ENCODE measurements around the gene PPFIBP2.

PPFIBP2 gene

GRCh38 chr11:7559398-7560283 lies 45.8 kb downstream of the PPFIBP2 start:
- Histone ChIP-seq H3K27ac (ENCODE audit: poor library complexity, severe bottlenecking) (no peak overlapping the region), H3K4me1 (ENCODE audit: insufficient read depth, poor library complexity, severe bottlenecking) (no peaks in the 10 kb centered on the region), H3K4me3 (ENCODE audit: severe bottlenecking) (no peak overlapping the region), H3K9me3 (ENCODE audit: severe bottlenecking) (no peaks in the 10 kb centered on the region), H3K27me3 (ENCODE audit: insufficient read depth, poor library complexity, severe bottlenecking) (no peaks in the 10 kb centered on the region), H3K36me3 (ENCODE audit: low read depth) (no peaks in the 10 kb centered on the region)
- TF ChIP-seq, protein P1, sequence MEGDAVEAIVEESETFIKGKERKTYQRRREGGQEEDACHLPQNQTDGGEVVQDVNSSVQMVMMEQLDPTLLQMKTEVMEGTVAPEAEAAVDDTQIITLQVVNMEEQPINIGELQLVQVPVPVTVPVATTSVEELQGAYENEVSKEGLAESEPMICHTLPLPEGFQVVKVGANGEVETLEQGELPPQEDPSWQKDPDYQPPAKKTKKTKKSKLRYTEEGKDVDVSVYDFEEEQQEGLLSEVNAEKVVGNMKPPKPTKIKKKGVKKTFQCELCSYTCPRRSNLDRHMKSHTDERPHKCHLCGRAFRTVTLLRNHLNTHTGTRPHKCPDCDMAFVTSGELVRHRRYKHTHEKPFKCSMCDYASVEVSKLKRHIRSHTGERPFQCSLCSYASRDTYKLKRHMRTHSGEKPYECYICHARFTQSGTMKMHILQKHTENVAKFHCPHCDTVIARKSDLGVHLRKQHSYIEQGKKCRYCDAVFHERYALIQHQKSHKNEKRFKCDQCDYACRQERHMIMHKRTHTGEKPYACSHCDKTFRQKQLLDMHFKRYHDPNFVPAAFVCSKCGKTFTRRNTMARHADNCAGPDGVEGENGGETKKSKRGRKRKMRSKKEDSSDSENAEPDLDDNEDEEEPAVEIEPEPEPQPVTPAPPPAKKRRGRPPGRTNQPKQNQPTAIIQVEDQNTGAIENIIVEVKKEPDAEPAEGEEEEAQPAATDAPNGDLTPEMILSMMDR (IDR thresholded peaks at IDR 0.05; ENCODE audit: poor library complexity, severe bottlenecking), result no peak
- DNase-seq (ENCODE audit: low spot score) (no peak), ATAC-seq (ENCODE audit: low read depth) (no peak)

- Histone ChIP-seq H3K9me3 (ENCODE audit: severe bottlenecking) (no peaks in the 10 kb centered on the region), H3K4me3 (ENCODE audit: severe bottlenecking) (no peak overlapping the region), H3K36me3 (ENCODE audit: low read depth) (no peaks in the 10 kb centered on the region), H3K27me3 (ENCODE audit: insufficient read depth, poor library complexity, severe bottlenecking) (no peaks in the 10 kb centered on the region), H3K4me1 (ENCODE audit: insufficient read depth, poor library complexity, severe bottlenecking) (no peaks in the 10 kb centered on the region), H3K27ac (ENCODE audit: poor library complexity, severe bottlenecking) (no peak overlapping the region)
- DNase-seq (ENCODE audit: low spot score), result no peak
- TF ChIP-seq, protein P1 (IDR thresholded peaks at IDR 0.05; ENCODE audit: poor library complexity, severe bottlenecking), result no peak
- no peak for ATAC-seq (ENCODE audit: low read depth)
Measured at GRCh38 chr11:7561562-7561961, 47.8 kb downstream of the PPFIBP2 start.

- Histone ChIP-seq H3K4me3 (ENCODE audit: severe bottlenecking) (no peak overlapping the region), H3K9me3 (ENCODE audit: severe bottlenecking) (no peaks in the 10 kb centered on the region), H3K27ac (ENCODE audit: poor library complexity, severe bottlenecking) (no peak overlapping the region), H3K27me3 (ENCODE audit: insufficient read depth, poor library complexity, severe bottlenecking) (no peaks in the 10 kb centered on the region), H3K36me3 (ENCODE audit: low read depth) (no peaks in the 10 kb centered on the region), H3K4me1 (ENCODE audit: insufficient read depth, poor library complexity, severe bottlenecking) (no peaks in the 10 kb centered on the region)
- TF ChIP-seq, protein P1 (IDR thresholded peaks at IDR 0.05; ENCODE audit: poor library complexity, severe bottlenecking), result no peak
- no peak for DNase-seq (ENCODE audit: low spot score)
- no peak for ATAC-seq (ENCODE audit: low read depth)
Measured at GRCh38 chr11:7563281-7563680, 49.5 kb downstream of the PPFIBP2 start.

GRCh38 chr11:7564803-7565202 lies 51.0 kb downstream of the PPFIBP2 start:
- Histone ChIP-seq H3K27me3 (ENCODE audit: insufficient read depth, poor library complexity, severe bottlenecking) (no peaks in the 10 kb centered on the region), H3K27ac (ENCODE audit: poor library complexity, severe bottlenecking) (no peak overlapping the region), H3K9me3 (ENCODE audit: severe bottlenecking) (no peaks in the 10 kb centered on the region), H3K4me1 (ENCODE audit: insufficient read depth, poor library complexity, severe bottlenecking) (no peaks in the 10 kb centered on the region), H3K4me3 (ENCODE audit: severe bottlenecking) (no peak overlapping the region), H3K36me3 (ENCODE audit: low read depth) (no peaks in the 10 kb centered on the region)
- TF ChIP-seq, protein P1 (IDR thresholded peaks at IDR 0.05; ENCODE audit: poor library complexity, severe bottlenecking), result no peak
- ATAC-seq (ENCODE audit: low read depth), result no peak
- no peak for DNase-seq (ENCODE audit: low spot score)

DNA sequence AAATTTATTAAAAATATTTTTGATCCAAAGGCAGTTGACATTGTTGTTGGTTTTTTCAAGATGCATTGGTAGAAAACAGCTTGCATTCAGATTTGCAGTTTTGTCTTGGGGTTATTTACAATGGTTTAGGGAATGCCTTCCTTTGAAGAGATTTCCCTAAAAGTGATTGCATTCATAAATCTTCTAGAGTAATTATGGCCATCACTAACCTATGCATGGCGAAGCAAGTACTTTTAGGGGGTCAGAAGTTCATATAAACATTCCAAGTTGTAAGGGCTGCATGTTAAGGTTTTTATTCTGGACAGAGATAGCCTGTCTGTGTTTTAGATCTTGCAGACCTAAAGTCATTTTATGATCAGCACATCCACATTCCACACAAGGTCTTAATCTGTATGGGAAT lies 53.5 kb downstream of the PPFIBP2 start:
- H3K36me3 ChIP-seq (ENCODE audit: low read depth), result no peaks in the 10 kb centered on the region
- ATAC-seq (ENCODE audit: low read depth) (no peak), DNase-seq (ENCODE audit: low spot score) (no peak)
- H3K4me3 ChIP-seq (ENCODE audit: severe bottlenecking), result no peak overlapping the region
- TF ChIP-seq, protein P1 (IDR thresholded peaks at IDR 0.05; ENCODE audit: poor library complexity, severe bottlenecking), result no peak
- peaks cover 9% of the 10 kb centered on the region for H3K4me1 ChIP-seq (ENCODE audit: insufficient read depth, poor library complexity, severe bottlenecking)
- H3K27ac ChIP-seq (ENCODE audit: poor library complexity, severe bottlenecking), result no peak overlapping the region
- H3K27me3 ChIP-seq (ENCODE audit: insufficient read depth, poor library complexity, severe bottlenecking), result no peaks in the 10 kb centered on the region
- no peaks in the 10 kb centered on the region for H3K9me3 ChIP-seq (ENCODE audit: severe bottlenecking)

All from RWPE2 (cell line).